HG03342 (cell line): ENCODE measurements around the gene POLR3A.

Experiments
- ATAC-seq: cut with Tn5 transposase; IDR thresholded peaks from one replicate; pipeline ENCODE4 v1.9.1; 2021; ENCODE audit warnings: mild to moderate bottlenecking, moderate library complexity; ENCODE audit not compliant: unreplicated experiment

POLR3A gene

DNA sequence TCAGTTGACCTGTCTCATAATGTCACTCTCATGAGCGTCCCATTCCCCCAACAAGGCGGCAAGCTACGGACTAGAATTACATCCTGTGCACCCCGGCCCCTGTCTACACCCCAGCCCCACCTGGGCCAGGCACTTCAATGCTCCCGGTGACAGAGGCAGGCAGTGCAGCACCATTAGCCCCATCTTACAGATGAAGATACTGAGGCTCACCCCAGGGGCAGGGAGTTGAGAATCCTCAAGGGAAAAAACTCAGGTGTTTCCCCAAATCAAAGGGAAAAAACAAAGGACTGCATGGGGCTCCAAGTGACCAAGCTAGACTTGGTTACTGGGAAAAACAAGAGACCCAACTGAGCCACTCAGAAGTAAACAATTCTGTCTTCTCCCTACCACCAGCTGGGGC is 107.3 kb downstream of the POLR3A start:
- no peak for ATAC-seq

DNA sequence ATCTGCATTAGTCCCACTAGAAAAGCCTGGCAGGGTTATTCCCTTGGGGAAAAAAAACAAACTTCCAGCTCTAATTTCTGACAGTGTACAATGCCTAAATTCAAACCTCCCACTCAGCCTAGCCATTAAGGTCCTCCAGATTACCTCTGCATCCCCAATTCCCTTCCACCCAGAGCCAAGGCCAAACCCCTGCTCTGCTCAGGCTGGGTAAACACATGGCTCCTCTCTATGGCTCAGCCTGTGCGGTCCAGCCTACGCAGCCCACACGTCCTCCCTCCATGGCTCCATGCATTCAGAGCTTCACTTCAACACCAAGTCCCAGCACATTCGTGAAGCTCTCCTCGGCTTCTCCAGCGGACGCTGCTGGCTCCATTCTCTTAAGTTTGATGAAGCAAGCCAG is 107.9 kb downstream of the POLR3A start:
- no peak for ATAC-seq

DNA sequence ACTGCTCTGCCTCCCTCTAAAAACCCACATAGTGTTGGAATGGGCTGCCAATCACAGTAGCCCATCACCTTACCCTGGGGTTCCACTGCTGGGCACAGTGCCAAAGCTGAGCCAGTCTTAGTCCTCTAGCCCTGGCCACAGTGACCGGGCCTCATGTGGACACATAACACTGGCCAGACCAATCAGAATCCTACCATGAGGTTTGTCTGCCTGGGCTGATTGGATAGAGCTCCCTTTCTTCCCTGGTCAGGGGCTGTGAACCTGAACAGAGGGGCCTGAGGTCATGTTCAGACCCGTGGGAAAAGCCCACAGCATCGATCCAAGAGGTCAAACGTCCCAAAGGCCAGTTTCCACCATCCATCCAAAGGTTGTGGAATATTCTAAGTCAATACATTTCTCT is 108.8 kb downstream of the POLR3A start:
- no peak for ATAC-seq

DNA sequence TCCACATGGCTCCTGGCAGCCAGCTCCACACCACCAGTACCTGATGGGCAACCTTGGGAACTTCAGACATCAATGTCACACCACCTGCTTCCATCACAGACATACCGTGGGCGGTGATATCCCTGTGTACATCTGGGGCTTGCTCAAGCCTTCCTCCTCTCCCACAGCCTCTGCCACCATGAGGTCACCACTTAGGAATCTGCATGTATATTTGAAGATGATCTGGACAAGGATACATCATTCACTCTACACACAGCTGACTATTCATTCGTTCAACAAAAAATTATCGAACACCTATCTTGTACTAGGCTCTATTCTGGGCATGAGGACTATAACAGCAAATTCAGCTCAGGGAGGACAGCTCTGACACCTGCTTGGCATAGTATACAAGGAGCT is 109.6 kb downstream of the POLR3A start:
- no peak for ATAC-seq
